Measurements from ENCODE around the gene DPY19L3. TPM values are rescaled to one million over a fixed set of nuclear protein-coding genes. Genes with fewer than 3 reads are reported as not detected.

DPY19L3 gene
- total RNA-seq, 5 donors from 2014 or later (not counting 1 experiment from before 2014, with no cell fraction given): 11.1 to 17.4 (median 15.5) TPM

- H3K9me3 ChIP-seq: no peaks in the 10 kb centered on the region
- no peak overlapping the region for H3K27ac ChIP-seq (ENCODE audit: low read length)
- Mint-ChIP-seq H3K27ac (no peak overlapping the region), H3K4me1 (no peaks in the 10 kb centered on the region), H3K36me3 (peaks cover 36% of the 10 kb centered on the region), H3K4me3 (no peak overlapping the region), H3K9me3 (no peaks in the 10 kb centered on the region), H3K27me3 (no peaks in the 10 kb centered on the region)
- no peaks in the 10 kb centered on the region for H3K27me3 ChIP-seq (replicated peaks in 1 of 2; ENCODE audit: control insufficient read depth in 2 of 2, extremely low read depth in 1 of 2, insufficient read depth in 2 of 2, low read length in 1 of 2)
- ChIA-PET CTCF (no interaction called here), POLR2A (no interaction called here)
- peaks cover 0 to 3% of the 10 kb centered on the region in 2 donors for H3K36me3 ChIP-seq (ENCODE audit: control insufficient read depth in 2 of 2, extremely low read depth in 1 of 2, insufficient read depth in 1 of 2, low read length in 1 of 2)
- 100% methylated on average over 5 of the region's 11 CpGs for WGBS (ENCODE audit: insufficient coverage)
- no peak for ATAC-seq (replicated peaks in 1 of 4)
- H3K4me3 ChIP-seq (ENCODE audit: control insufficient read depth in 1 of 2, extremely low read depth in 1 of 2, low read length in 1 of 2): no peak overlapping the region
- no peaks in the 10 kb centered on the region for H3K4me1 ChIP-seq (ENCODE audit: control insufficient read depth in 1 of 2, extremely low read depth in 1 of 2, insufficient read depth in 2 of 2, low read length in 2 of 2)
- DNase-seq: no peak
Observed at GRCh38 chr19:32475141-32476031, 69.8 kb downstream of the DPY19L3 start.

- Mint-ChIP-seq H3K9me3 (no peaks in the 10 kb centered on the region), H3K4me3 (no peak overlapping the region), H3K27ac (no peak overlapping the region), H3K36me3 (peaks cover 39% of the 10 kb centered on the region), H3K27me3 (no peaks in the 10 kb centered on the region), H3K4me1 (no peaks in the 10 kb centered on the region)
- DNase-seq (no peak), ATAC-seq (replicated peaks in 1 of 4) (no peak)
- Histone ChIP-seq H3K4me3 (ENCODE audit: control insufficient read depth in 1 of 2, extremely low read depth in 1 of 2, low read length in 1 of 2) (no peak overlapping the region), H3K27me3 (replicated peaks in 1 of 2; ENCODE audit: control insufficient read depth in 2 of 2, extremely low read depth in 1 of 2, insufficient read depth in 2 of 2, low read length in 1 of 2) (no peaks in the 10 kb centered on the region), H3K9me3 (no peaks in the 10 kb centered on the region), H3K4me1 (ENCODE audit: control insufficient read depth in 1 of 2, extremely low read depth in 1 of 2, insufficient read depth in 2 of 2, low read length in 2 of 2) (no peaks in the 10 kb centered on the region), H3K36me3 (ENCODE audit: control insufficient read depth in 2 of 2, extremely low read depth in 1 of 2, insufficient read depth in 1 of 2, low read length in 1 of 2) (peaks cover 0 to 5% of the 10 kb centered on the region in 2 donors), H3K27ac (ENCODE audit: low read length) (no peak overlapping the region)
- CTCF ChIA-PET: no interaction called here
- no CpG with 5 or more reads among the region's 4 CpGs for WGBS (ENCODE audit: insufficient coverage)
- POLR2A ChIA-PET: no interaction called here
Observed at GRCh38 chr19:32476032-32476350, 70.4 kb downstream of the DPY19L3 start.

- CTCF ChIA-PET: no interaction called here
- peaks cover 5 to 6% of the 10 kb centered on the region in 2 donors for H3K36me3 ChIP-seq (ENCODE audit: control insufficient read depth in 2 of 2, extremely low read depth in 1 of 2, insufficient read depth in 1 of 2, low read length in 1 of 2)
Observed at GRCh38 chr19:32480321-32480720, 74.8 kb downstream of the DPY19L3 start.

GRCh38 chr19:32483574-32483973, 78.0 kb downstream of the DPY19L3 start:
- Histone ChIP-seq H3K4me1 (ENCODE audit: control insufficient read depth in 1 of 2, extremely low read depth in 1 of 2, insufficient read depth in 2 of 2, low read length in 2 of 2) (no peaks in the 10 kb centered on the region), H3K27me3 (replicated peaks in 1 of 2; ENCODE audit: control insufficient read depth in 2 of 2, extremely low read depth in 1 of 2, insufficient read depth in 2 of 2, low read length in 1 of 2) (no peaks in the 10 kb centered on the region), H3K9me3 (no peaks in the 10 kb centered on the region), H3K27ac (ENCODE audit: low read length) (no peak overlapping the region), H3K36me3 (ENCODE audit: control insufficient read depth in 2 of 2, extremely low read depth in 1 of 2, insufficient read depth in 1 of 2, low read length in 1 of 2) (peaks cover 6 to 9% of the 10 kb centered on the region in 2 donors), H3K4me3 (ENCODE audit: control insufficient read depth in 1 of 2, extremely low read depth in 1 of 2, low read length in 1 of 2) (no peak overlapping the region)
- Mint-ChIP-seq H3K27me3 (no peaks in the 10 kb centered on the region), H3K4me1 (no peaks in the 10 kb centered on the region), H3K36me3 (peaks cover 75% of the 10 kb centered on the region), H3K9me3 (peaks cover 0 to 4% (median 0%) of the 10 kb centered on the region in 3 donors), H3K27ac (no peak overlapping the region), H3K4me3 (no peak overlapping the region)
- ChIA-PET POLR2A (no interaction called here), CTCF (no interaction called here)
- 100% methylated on average over 1 of the region's 4 CpGs for WGBS (ENCODE audit: insufficient coverage)
- ATAC-seq (replicated peaks in 1 of 4): no peak
- DNase-seq: no peak

More at GRCh38 chr19:32480321-32480720, 74.8 kb downstream of the DPY19L3 start:
- H3K27ac ChIP-seq (ENCODE audit: low read length): no peak overlapping the region
- WGBS (ENCODE audit: insufficient coverage): 94% methylated on average over 10 of the region's 13 CpGs
- no peaks in the 10 kb centered on the region for H3K4me1 ChIP-seq (ENCODE audit: control insufficient read depth in 1 of 2, extremely low read depth in 1 of 2, insufficient read depth in 2 of 2, low read length in 2 of 2)
- ATAC-seq (replicated peaks in 1 of 4) (no peak), DNase-seq (no peak)
- no peaks in the 10 kb centered on the region for H3K9me3 ChIP-seq
- H3K4me3 Mint-ChIP-seq: no peak overlapping the region
- no peaks in the 10 kb centered on the region for H3K4me1 Mint-ChIP-seq
- peaks cover 66% of the 10 kb centered on the region for H3K36me3 Mint-ChIP-seq
- H3K9me3 Mint-ChIP-seq: no peaks in the 10 kb centered on the region
- no peak overlapping the region for H3K27ac Mint-ChIP-seq
- no peaks in the 10 kb centered on the region for H3K27me3 ChIP-seq (replicated peaks in 1 of 2; ENCODE audit: control insufficient read depth in 2 of 2, extremely low read depth in 1 of 2, insufficient read depth in 2 of 2, low read length in 1 of 2)
- H3K4me3 ChIP-seq (ENCODE audit: control insufficient read depth in 1 of 2, extremely low read depth in 1 of 2, low read length in 1 of 2): no peak overlapping the region
- no peaks in the 10 kb centered on the region for H3K27me3 Mint-ChIP-seq
- POLR2A ChIA-PET: no interaction called here

GRCh38 chr19:32489971-32490370, 84.4 kb downstream of the DPY19L3 start:
- Histone ChIP-seq H3K4me1 (ENCODE audit: control insufficient read depth in 1 of 2, extremely low read depth in 1 of 2, insufficient read depth in 2 of 2, low read length in 2 of 2) (no peaks in the 10 kb centered on the region), H3K27me3 (replicated peaks in 1 of 2; ENCODE audit: control insufficient read depth in 2 of 2, extremely low read depth in 1 of 2, insufficient read depth in 2 of 2, low read length in 1 of 2) (no peaks in the 10 kb centered on the region), H3K9me3 (no peaks in the 10 kb centered on the region), H3K27ac (ENCODE audit: low read length) (no peak overlapping the region), H3K36me3 (ENCODE audit: control insufficient read depth in 2 of 2, extremely low read depth in 1 of 2, insufficient read depth in 1 of 2, low read length in 1 of 2) (peaks cover 0 to 4% of the 10 kb centered on the region in 2 donors), H3K4me3 (ENCODE audit: control insufficient read depth in 1 of 2, extremely low read depth in 1 of 2, low read length in 1 of 2) (no peak overlapping the region)
- ChIA-PET POLR2A (no interaction called here), CTCF (interaction anchor here in 1 of 2 donors (0.6 kb wide), 1 partner anchor 161 kb away, joined by 3 read pairs; no protein-coding TSS in a partner anchor)
- Mint-ChIP-seq H3K36me3 (peaks cover 26% of the 10 kb centered on the region), H3K9me3 (peaks cover 0 to 4% (median 4%) of the 10 kb centered on the region in 3 donors), H3K4me3 (no peak overlapping the region), H3K27me3 (no peaks in the 10 kb centered on the region), H3K4me1 (no peaks in the 10 kb centered on the region), H3K27ac (no peak overlapping the region)
- no peak for DNase-seq
- 92% methylated on average over 2 of the region's 2 CpGs for WGBS (ENCODE audit: insufficient coverage)
- ATAC-seq (replicated peaks in 1 of 4): no peak

GRCh38 chr19:32497391-32497790, 91.8 kb downstream of the DPY19L3 start:
- ChIA-PET POLR2A (no interaction called here), CTCF (no interaction called here)
- H3K27ac ChIP-seq (ENCODE audit: low read length): no peak overlapping the region
- Mint-ChIP-seq H3K27ac (no peak overlapping the region), H3K4me3 (no peak overlapping the region), H3K4me1 (peaks cover 0 to 12% (median 5%) of the 10 kb centered on the region in 3 donors), H3K9me3 (no peaks in the 10 kb centered on the region), H3K36me3 (no peaks in the 10 kb centered on the region), H3K27me3 (peaks cover 0 to 6% of the 10 kb centered on the region in 2 donors)
- H3K4me3 ChIP-seq (ENCODE audit: control insufficient read depth in 1 of 2, extremely low read depth in 1 of 2, low read length in 1 of 2): no peak overlapping the region
- H3K27me3 ChIP-seq (replicated peaks in 1 of 2; ENCODE audit: control insufficient read depth in 2 of 2, extremely low read depth in 1 of 2, insufficient read depth in 2 of 2, low read length in 1 of 2): peaks cover 0 to 9% of the 10 kb centered on the region in 2 experiments
- 75% methylated on average over 3 of the region's 9 CpGs for WGBS (ENCODE audit: insufficient coverage)
- no peak for DNase-seq
- H3K9me3 ChIP-seq: no peaks in the 10 kb centered on the region
- no peaks in the 10 kb centered on the region for H3K36me3 ChIP-seq (ENCODE audit: control insufficient read depth in 2 of 2, extremely low read depth in 1 of 2, insufficient read depth in 1 of 2, low read length in 1 of 2)
- peaks cover 0 to 10% of the 10 kb centered on the region in 2 experiments for H3K4me1 ChIP-seq (ENCODE audit: control insufficient read depth in 1 of 2, extremely low read depth in 1 of 2, insufficient read depth in 2 of 2, low read length in 2 of 2)
- ATAC-seq (replicated peaks in 1 of 4): no peak
